Natural killer cell (primary cell): ENCODE results near the gene AGAP2. TPM values are rescaled to one million over a fixed set of nuclear protein-coding genes. Genes with fewer than 3 reads are reported as not detected.
A peak's percentile ranks its signal among the peaks of the same experiment; 100 is the strongest.

Experiments used
- ATAC-seq, 3 donors: fragments of 150-1000 bp in 2 of 3; fragments of 200-7000 bp in 1 of 3; cut with Tn5 transposase; 1 replicate in 1 of 3; 2 replicates in 2 of 3; pipeline ENCODE4 v1.10.0; 2021; ENCODE audit warnings: mild to moderate bottlenecking in 2 of 3, moderate library complexity in 2 of 3
- DNase-seq, 2 donors: peaks; one replicate each; pipeline versions ENCODE4 v3.0.0 to v3.0.0-alpha.2; 2013 to 2021; ENCODE audit warnings: mixed read lengths in 1 of 2
- H3K27ac ChIP-seq: one replicate; pipeline ENCODE4 v1.5.1; 2013; ENCODE audit warnings: mild to moderate bottlenecking, low read length
- H3K27me3 ChIP-seq: one replicate; pipeline ENCODE4 v1.6.1; 2013; ENCODE audit warnings: low read length; ENCODE audit not compliant: control insufficient read depth, insufficient read depth
- H3K36me3 ChIP-seq: one replicate; pipeline ENCODE4 v1.6.1; 2013; ENCODE audit warnings: low read length; ENCODE audit not compliant: control insufficient read depth, insufficient read depth
- H3K4me1 ChIP-seq: one replicate; pipeline ENCODE4 v1.6.1; 2013; ENCODE audit warnings: low read length; ENCODE audit not compliant: control insufficient read depth, insufficient read depth
- H3K4me3 ChIP-seq: one replicate; pipeline ENCODE4 v1.5.1; 2013; ENCODE audit warnings: low read length
- H3K9me3 ChIP-seq: one replicate; pipeline ENCODE4 v1.6.1; 2013; ENCODE audit warnings: low read length; ENCODE audit not compliant: control insufficient read depth, insufficient read depth
- H3K27ac Mint-ChIP-seq, 2 donors: one replicate each; pipeline ENCODE4 v1.8.0; 2022; ENCODE audit warnings: mild to moderate bottlenecking in 2 of 2, mixed read lengths in 2 of 2, moderate library complexity in 1 of 2
- H3K27me3 Mint-ChIP-seq, 2 donors: one replicate each; pipeline ENCODE4 v1.8.0; 2022; ENCODE audit warnings: low read depth in 2 of 2, mixed read lengths in 2 of 2
- H3K36me3 Mint-ChIP-seq: one replicate; pipeline ENCODE4 v1.8.0; 2022; ENCODE audit warnings: mixed read lengths
- H3K4me1 Mint-ChIP-seq, 2 donors: one replicate each; pipeline ENCODE4 v1.8.0; 2022; ENCODE audit warnings: mixed read lengths in 2 of 2
- H3K4me3 Mint-ChIP-seq: one replicate; pipeline ENCODE4 v1.8.0; 2022; ENCODE audit warnings: mild to moderate bottlenecking, moderate library complexity, mixed read lengths
- H3K9me3 Mint-ChIP-seq, 2 donors: one replicate each; pipeline ENCODE4 v1.8.0; 2022; ENCODE audit warnings: mixed read lengths in 2 of 2
- WGBS: methylation state at CpG from one replicate; pipeline ENCODE4 v1.1.7; 2013; ENCODE audit warnings: missing lambda C conversion rate; ENCODE audit not compliant: insufficient coverage; 5-methylcytosine and 5-hydroxymethylcytosine counted together
- intact Hi-C: fragments of 100-400 bp; cut with micrococcal nuclease; formaldehyde crosslinking; loops from one replicate; pipeline ENCODE4 v1.14.2; 2022
- total RNA-seq, 4 donors: library from RNA; stranded (reverse); fragments of 120-200 nt in 1 of 4; gene quantifications; one replicate each; pipeline versions ENCODE4 v1.2.3 to v1.2.4, GENCODE V29; 2013 to 2022
- TF ChIP-seq, protein P1 (sequence below): fragments of 200-600 bp; IDR thresholded peaks from one replicate; pipeline ENCODE4 v1.8.0; 2022; ENCODE audit warnings: antibody characterized with exemption

The AGAP2 gene
- total RNA-seq, 3 donors from 2014 or later (not counting 1 experiment from before 2014, with no cell fraction given): 54.1 to 63.5 (median 54.8) TPM

DNA sequence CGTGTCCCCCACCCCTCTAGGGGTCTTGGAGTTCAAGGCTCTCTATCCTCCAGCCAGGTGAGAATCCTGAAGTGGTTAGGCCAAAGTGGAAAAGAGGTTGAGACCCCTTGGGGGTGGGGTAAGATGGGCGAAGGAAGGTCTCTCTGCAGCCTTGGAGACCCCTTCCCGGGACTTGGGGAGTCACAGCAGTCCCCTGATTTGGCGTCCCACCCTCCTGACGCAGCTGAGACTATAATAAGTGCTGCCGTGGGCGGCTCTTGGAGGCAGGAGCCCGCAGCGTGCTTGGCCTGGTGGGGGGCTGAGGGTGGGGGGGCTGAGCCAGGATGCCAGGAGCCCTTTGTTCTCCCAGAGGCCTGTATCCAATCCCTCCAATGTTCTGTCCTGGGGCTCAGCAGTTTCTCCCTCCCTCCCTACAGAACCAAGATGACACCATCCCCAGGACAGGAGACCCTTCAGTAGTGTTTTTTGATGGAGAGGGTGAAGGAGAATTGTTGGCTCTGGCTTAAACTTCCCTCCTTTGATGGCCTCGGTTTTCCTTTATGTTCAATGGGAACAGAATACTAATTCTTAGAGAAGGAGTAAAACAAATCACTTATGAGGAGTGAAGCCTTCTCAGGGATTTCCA lies 1.5 kb upstream of the AGAP2 start:
- Mint-ChIP-seq H3K27me3 (no peaks in the 10 kb centered on the region), H3K36me3 (no peaks in the 10 kb centered on the region), H3K9me3 (no peaks in the 10 kb centered on the region), H3K4me1 (peaks cover 52 to 58% of the 10 kb centered on the region in 2 donors), H3K27ac (peak overlapping the region; percentile 93 to 96), H3K4me3 (peak overlapping the region; percentile 79)
- H3K9me3 ChIP-seq: no peaks in the 10 kb centered on the region
- DNase-seq (no peak), ATAC-seq (no peak)
- H3K27ac ChIP-seq: peak overlapping the region; percentile 89
- H3K4me1 ChIP-seq: peaks cover 46% of the 10 kb centered on the region
- WGBS: 83% methylated on average over 9 of the region's 10 CpGs
- H3K4me3 ChIP-seq: peak overlapping the region; percentile 62
- H3K36me3 ChIP-seq: peaks cover 27% of the 10 kb centered on the region
- intact Hi-C loops: loop anchor here (5.0 kb wide), 2 partner anchors 148 to 263 kb away; partner anchors contain the start of genes ARHGAP9 and PIP4K2C
- TF ChIP-seq, protein P1, sequence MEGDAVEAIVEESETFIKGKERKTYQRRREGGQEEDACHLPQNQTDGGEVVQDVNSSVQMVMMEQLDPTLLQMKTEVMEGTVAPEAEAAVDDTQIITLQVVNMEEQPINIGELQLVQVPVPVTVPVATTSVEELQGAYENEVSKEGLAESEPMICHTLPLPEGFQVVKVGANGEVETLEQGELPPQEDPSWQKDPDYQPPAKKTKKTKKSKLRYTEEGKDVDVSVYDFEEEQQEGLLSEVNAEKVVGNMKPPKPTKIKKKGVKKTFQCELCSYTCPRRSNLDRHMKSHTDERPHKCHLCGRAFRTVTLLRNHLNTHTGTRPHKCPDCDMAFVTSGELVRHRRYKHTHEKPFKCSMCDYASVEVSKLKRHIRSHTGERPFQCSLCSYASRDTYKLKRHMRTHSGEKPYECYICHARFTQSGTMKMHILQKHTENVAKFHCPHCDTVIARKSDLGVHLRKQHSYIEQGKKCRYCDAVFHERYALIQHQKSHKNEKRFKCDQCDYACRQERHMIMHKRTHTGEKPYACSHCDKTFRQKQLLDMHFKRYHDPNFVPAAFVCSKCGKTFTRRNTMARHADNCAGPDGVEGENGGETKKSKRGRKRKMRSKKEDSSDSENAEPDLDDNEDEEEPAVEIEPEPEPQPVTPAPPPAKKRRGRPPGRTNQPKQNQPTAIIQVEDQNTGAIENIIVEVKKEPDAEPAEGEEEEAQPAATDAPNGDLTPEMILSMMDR: no peak
- H3K27me3 ChIP-seq: no peaks in the 10 kb centered on the region

- H3K9me3 Mint-ChIP-seq: no peaks in the 10 kb centered on the region
- H3K36me3 ChIP-seq: peaks cover 33% of the 10 kb centered on the region
- peak overlapping the region; percentile 79 for H3K4me3 Mint-ChIP-seq
- DNase-seq: no peak
- WGBS: 93% methylated on average over 7 of the region's 7 CpGs
- H3K27ac ChIP-seq: peak overlapping the region; percentile 89
- TF ChIP-seq, protein P1: no peak
- ATAC-seq: no peak
- peaks cover 43% of the 10 kb centered on the region for H3K4me1 ChIP-seq
- H3K9me3 ChIP-seq: no peaks in the 10 kb centered on the region
- H3K27ac Mint-ChIP-seq: peak overlapping the region; percentile 85 to 93
- no peaks in the 10 kb centered on the region for H3K27me3 ChIP-seq
- H3K4me3 ChIP-seq: no peak overlapping the region
- H3K4me1 Mint-ChIP-seq: peaks cover 52 to 58% of the 10 kb centered on the region in 2 donors
- no peaks in the 10 kb centered on the region for H3K27me3 Mint-ChIP-seq
- peaks cover 6% of the 10 kb centered on the region for H3K36me3 Mint-ChIP-seq
- intact Hi-C loops: no loop called here
Measured at GRCh38 chr12:57739387-57739786, 845 bp upstream of the AGAP2 start.

DNA sequence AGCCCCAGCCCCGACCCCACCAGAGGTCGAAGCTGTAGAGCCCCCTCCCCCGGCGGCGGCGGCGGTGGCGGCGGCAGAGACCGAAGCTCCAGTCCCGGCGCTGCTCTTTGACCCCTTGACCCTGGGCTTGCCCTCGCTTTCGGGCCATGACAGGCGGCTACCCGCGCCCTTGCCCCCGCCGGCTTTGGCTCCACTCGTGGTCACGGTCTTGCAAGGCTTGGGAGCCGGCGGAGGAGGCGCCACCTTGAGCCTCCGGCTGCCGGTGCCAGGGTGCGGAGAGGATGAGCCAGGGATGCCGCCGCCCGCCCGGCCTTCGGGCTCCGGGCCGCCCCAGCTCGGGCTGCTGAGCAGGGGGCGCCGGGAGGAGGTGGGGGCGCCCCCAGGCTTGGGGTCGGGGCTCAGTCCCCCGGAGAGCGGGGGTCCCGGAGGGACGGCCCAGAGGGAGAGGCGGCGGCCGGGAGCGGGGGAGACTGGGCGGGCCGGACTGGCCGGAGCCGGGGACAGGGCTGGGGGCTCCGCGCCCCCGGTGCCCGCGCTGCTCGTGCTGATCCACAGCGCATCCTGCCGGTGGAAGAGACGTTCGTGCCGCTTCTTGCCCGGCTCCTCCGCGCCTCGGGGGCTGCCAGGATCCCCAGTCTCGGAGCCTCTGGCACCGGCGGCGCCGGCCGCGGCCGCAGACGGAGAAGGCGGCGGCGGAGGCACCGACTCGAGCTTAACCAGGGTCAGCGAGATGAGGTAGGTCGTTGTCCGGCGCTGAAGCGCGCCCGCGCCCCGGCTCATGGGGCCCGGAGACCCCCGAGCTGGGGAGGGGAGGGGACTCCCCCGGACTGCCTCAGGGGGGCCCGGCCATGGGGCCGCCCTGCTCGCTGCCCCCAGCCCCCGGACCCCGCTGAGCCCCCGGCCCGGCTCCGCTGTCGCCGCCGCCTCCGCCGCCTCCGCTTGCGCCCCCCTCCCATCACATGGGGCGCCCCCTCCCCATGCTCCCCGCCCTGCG lies 778 bp downstream of the AGAP2 start:
- Mint-ChIP-seq H3K4me3 (no peak overlapping the region), H3K27ac (no peak overlapping the region), H3K36me3 (peaks cover 7% of the 10 kb centered on the region), H3K27me3 (no peaks in the 10 kb centered on the region), H3K4me1 (peaks cover 48 to 54% of the 10 kb centered on the region in 2 donors), H3K9me3 (no peaks in the 10 kb centered on the region)
- Histone ChIP-seq H3K36me3 (peaks cover 50% of the 10 kb centered on the region), H3K27me3 (no peaks in the 10 kb centered on the region), H3K27ac (no peak overlapping the region), H3K9me3 (no peaks in the 10 kb centered on the region), H3K4me3 (no peak overlapping the region), H3K4me1 (peaks cover 37% of the 10 kb centered on the region)
- TF ChIP-seq, protein P1: no peak
- WGBS: 95% methylated on average over 95 of the region's 110 CpGs
- DNase-seq (no peak), ATAC-seq (no peak)
- intact Hi-C loops: no loop called here
